Neural cell (in vitro differentiated cells): ENCODE measurements around the gene ARSI. TPM values are rescaled to one million over a fixed set of nuclear protein-coding genes. Genes with fewer than 3 reads are reported as not detected.

Source experiments
- H2AFZ ChIP-seq: fragments of 200-600, 300-800 bp; sonication (generic), shearing (Covaris generic); 2 replicates; pipeline ENCODE4 v1.6.0; 2014; ENCODE audit warnings: low read depth, mild to moderate bottlenecking, antibody characterized with exemption, low read length, moderate library complexity
- H3F3A ChIP-seq: fragments of 200-600 bp; shearing (Covaris generic); 2 replicates; pipeline ENCODE4 v1.6.1; 2016; ENCODE audit warnings: mild to moderate bottlenecking, moderate library complexity, mixed read lengths, antibody characterized with exemption, low read length; ENCODE audit not compliant: insufficient read depth, poor library complexity, severe bottlenecking
- H3K27ac ChIP-seq: fragments of 200-600, 300-800 bp; sonication (generic), shearing (Covaris generic); 2 replicates; pipeline ENCODE4 v1.5.1; 2014; ENCODE audit warnings: mild to moderate bottlenecking, low read length, moderate library complexity
- H3K27me3 ChIP-seq: fragments of 300-800, 200-600 bp; sonication (generic), shearing (Covaris generic); 2 replicates; pipeline ENCODE4 v1.6.0; 2014; ENCODE audit warnings: mild to moderate bottlenecking, low read depth, low read length, moderate library complexity; ENCODE audit not compliant: insufficient read depth
- H3K36me3 ChIP-seq: fragments of 300-800, 200-600 bp; sonication (generic), shearing (Covaris generic); 2 replicates; pipeline ENCODE4 v1.5.1; 2014; ENCODE audit warnings: mild to moderate bottlenecking, antibody characterized with exemption, low read length, moderate library complexity; ENCODE audit not compliant: insufficient read depth
- H3K4me2 ChIP-seq: fragments of 300-800, 200-600 bp; sonication (generic), shearing (Covaris generic); 2 replicates; pipeline ENCODE4 v1.6.0; 2014; ENCODE audit warnings: mild to moderate bottlenecking, low read length
- H3K4me3 ChIP-seq: fragments of 300-800, 200-600 bp; sonication (generic), shearing (Covaris generic); 2 replicates; pipeline ENCODE4 v1.5.1; 2014; ENCODE audit warnings: mild to moderate bottlenecking, low read length, moderate library complexity
- H3K79me2 ChIP-seq: fragments of 200-600 bp; shearing (Covaris generic); replicated peaks from 2 replicates; pipeline ENCODE4 v1.6.0; 2014; ENCODE audit warnings: mild to moderate bottlenecking, low read length, moderate library complexity; ENCODE audit not compliant: insufficient read depth
- H3K9ac ChIP-seq: fragments of 300-800, 200-600 bp; sonication (generic), shearing (Covaris generic); 2 replicates; pipeline ENCODE4 v1.6.1; 2016; ENCODE audit warnings: mild to moderate bottlenecking, low read length, mixed read lengths
- H3K9me2 ChIP-seq: fragments of 200-600 bp; shearing (Covaris generic); 2 replicates; pipeline ENCODE4 v1.6.1; 2016; ENCODE audit warnings: mild to moderate bottlenecking, low read length, mixed read lengths; ENCODE audit not compliant: insufficient read depth
- H3K9me3 ChIP-seq: fragments of 200-600, 300-800 bp; sonication (generic), shearing (Covaris generic); 2 replicates; pipeline ENCODE4 v1.6.1; 2016; ENCODE audit warnings: mild to moderate bottlenecking, mixed run types, low read length, moderate library complexity, mixed read lengths
- H4K20me1 ChIP-seq: fragments of 200-600 bp; shearing (Covaris generic); 2 replicates; pipeline ENCODE4 v1.6.1; 2016; ENCODE audit warnings: mild to moderate bottlenecking, mixed run types; ENCODE audit not compliant: insufficient read depth
- EP300 ChIP-seq: fragments of 450-650 bp; conservative IDR thresholded peaks from 2 replicates; pipeline ENCODE4 v1.6.1; 2014; ENCODE audit warnings: antibody characterized with exemption, mild to moderate bottlenecking, moderate library complexity; ENCODE audit not compliant: poor library complexity, severe bottlenecking
- EZH2 ChIP-seq: fragments of 200-600, 300-800 bp; shearing (Covaris generic), sonication (generic); IDR thresholded peaks from 2 replicates; pipeline ENCODE4 v1.6.1; 2014; ENCODE audit warnings: antibody characterized with exemption, low read length, borderline replicate concordance, mild to moderate bottlenecking; ENCODE audit not compliant: insufficient read depth, poor library complexity, severe bottlenecking
- MXI1 ChIP-seq: fragments of 450-650 bp; conservative IDR thresholded peaks from 2 replicates; pipeline ENCODE4 v1.6.1; 2014; ENCODE audit warnings: antibody characterized with exemption, mild to moderate bottlenecking; ENCODE audit not compliant: poor library complexity, severe bottlenecking
- POLR2AphosphoS5 ChIP-seq: IDR thresholded peaks from 2 replicates; pipeline ENCODE4 v1.6.1; 2012
- RAD21 ChIP-seq: fragments of 450-650 bp; conservative IDR thresholded peaks from 2 replicates; pipeline ENCODE4 v1.6.1; 2014; ENCODE audit warnings: antibody characterized with exemption, mild to moderate bottlenecking, moderate library complexity
- SMC3 ChIP-seq: fragments of 450-650 bp; conservative IDR thresholded peaks from 2 replicates; pipeline ENCODE4 v1.6.1; 2014; ENCODE audit warnings: antibody characterized with exemption, mild to moderate bottlenecking, moderate library complexity; ENCODE audit not compliant: poor library complexity
- TAF1 ChIP-seq: IDR thresholded peaks from 2 replicates; pipeline ENCODE4 v1.6.1; 2012; ENCODE audit warnings: low read depth
- polyA plus RNA-seq: library from polyadenylated mRNA; depleted of rRNA; stranded (reverse); fragments of >200 nt; gene quantifications from 2 replicates; pipeline ENCODE4 v1.2.3, GENCODE V29; 2014
- TF ChIP-seq, protein P1 (sequence below): IDR thresholded peaks from 2 replicates; pipeline ENCODE4 v1.6.1; 2012; ENCODE audit warnings: borderline replicate concordance
- TF ChIP-seq, protein P2 (sequence below): fragments of 450-650 bp; IDR thresholded peaks from 2 replicates; pipeline ENCODE4 v1.5.1; 2014; ENCODE audit warnings: antibody characterized with exemption, mild to moderate bottlenecking, moderate library complexity; ENCODE audit not compliant: poor library complexity, severe bottlenecking

Gene ARSI
- polyA plus RNA-seq, 1 donor from 2014 or later = not detected

DNA sequence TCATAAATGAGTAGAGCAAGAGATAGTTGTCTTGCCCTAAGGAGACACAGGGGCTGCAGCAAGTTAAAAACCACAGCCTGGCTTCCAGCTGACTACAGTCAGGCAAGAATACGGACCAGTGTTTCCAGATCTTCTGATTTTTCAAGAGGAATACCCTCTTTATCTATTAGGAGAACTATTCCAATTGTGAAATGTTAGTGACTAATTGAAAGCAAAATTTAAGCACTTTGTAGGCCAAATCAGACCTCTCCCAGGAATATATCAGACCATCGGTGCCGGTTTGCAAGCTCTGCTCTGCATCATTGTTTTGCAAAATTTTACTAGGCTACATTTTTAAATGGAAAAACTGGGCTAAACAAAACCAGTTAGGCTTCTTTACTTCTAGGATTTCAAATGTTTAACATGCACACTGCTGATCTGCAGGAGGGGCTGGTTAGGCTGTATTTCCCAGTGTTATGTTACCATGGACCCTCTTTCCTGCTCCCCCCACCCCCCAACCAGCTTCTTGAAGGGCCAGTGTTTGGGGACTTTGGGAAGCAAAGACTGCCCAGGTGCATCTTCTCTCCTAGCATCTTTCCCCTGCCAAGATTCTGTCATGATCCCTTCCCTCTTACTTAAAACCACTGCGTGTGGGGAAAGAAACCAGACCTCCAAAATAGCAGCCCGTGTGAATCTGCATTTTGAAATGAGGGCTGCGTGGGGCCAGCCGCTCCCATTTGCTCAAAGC, 1.1 kb upstream of the ARSI start:
- H3K36me3 ChIP-seq = no peaks in the 10 kb centered on the region
- TF ChIP-seq TAF1 (no peak), RAD21 (no peak)
- no peak overlapping the region for H3K9ac ChIP-seq
- no peaks in the 10 kb centered on the region for H3K9me3 ChIP-seq
- H3K9me2 ChIP-seq = no peaks in the 10 kb centered on the region
- peaks cover 29% of the 10 kb centered on the region for H3K27me3 ChIP-seq
- H2AFZ ChIP-seq = no peak overlapping the region
- H3K27ac ChIP-seq = no peak overlapping the region
- no peak overlapping the region for H3K4me3 ChIP-seq
- H3F3A ChIP-seq = no peaks in the 10 kb centered on the region
- no peaks in the 10 kb centered on the region for H3K79me2 ChIP-seq
- H3K4me2 ChIP-seq = no peak overlapping the region
- H4K20me1 ChIP-seq = no peaks in the 10 kb centered on the region

DNA sequence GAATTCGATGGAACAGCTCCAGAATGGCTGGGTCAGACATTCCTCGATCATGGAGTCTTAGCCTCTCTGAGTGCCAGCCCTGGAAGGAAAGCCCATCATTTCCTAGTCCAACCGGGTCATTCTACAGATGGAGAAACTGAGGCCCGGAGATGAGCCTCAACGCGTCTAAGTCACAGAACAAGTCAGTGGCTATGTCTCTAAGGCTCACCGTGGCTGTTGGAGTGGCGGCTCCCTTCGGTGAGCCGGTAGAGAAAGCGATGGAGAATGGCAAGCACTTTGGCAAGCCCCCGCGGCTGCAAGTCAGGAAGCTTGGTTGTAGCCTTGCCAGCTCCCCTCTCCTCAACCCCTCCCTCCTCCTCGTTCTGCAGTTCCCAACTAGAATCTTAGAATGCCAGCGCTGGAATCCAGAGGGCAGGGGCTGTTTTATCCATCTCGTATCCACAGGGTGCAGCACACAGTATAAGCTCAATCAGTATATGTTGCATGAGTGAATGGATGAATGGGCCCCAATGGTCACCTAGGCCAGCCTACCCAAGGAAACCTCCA, 438 bp upstream of the ARSI start:
- Histone ChIP-seq H3K36me3 (no peaks in the 10 kb centered on the region), H3K27me3 (peaks cover 29% of the 10 kb centered on the region), H4K20me1 (no peaks in the 10 kb centered on the region), H3F3A (no peaks in the 10 kb centered on the region), H3K9ac (no peak overlapping the region), H3K9me2 (no peaks in the 10 kb centered on the region), H3K4me3 (no peak overlapping the region), H3K9me3 (no peaks in the 10 kb centered on the region), H2AFZ (no peak overlapping the region), H3K27ac (no peak overlapping the region), H3K4me2 (no peak overlapping the region), H3K79me2 (no peaks in the 10 kb centered on the region)
- TF ChIP-seq SMC3 (no peak), EP300 (no peak), POLR2AphosphoS5 (no peak), TAF1 (no peak), MXI1 (no peak), EZH2 (no peak), RAD21 (no peak)
- TF ChIP-seq, protein P1, sequence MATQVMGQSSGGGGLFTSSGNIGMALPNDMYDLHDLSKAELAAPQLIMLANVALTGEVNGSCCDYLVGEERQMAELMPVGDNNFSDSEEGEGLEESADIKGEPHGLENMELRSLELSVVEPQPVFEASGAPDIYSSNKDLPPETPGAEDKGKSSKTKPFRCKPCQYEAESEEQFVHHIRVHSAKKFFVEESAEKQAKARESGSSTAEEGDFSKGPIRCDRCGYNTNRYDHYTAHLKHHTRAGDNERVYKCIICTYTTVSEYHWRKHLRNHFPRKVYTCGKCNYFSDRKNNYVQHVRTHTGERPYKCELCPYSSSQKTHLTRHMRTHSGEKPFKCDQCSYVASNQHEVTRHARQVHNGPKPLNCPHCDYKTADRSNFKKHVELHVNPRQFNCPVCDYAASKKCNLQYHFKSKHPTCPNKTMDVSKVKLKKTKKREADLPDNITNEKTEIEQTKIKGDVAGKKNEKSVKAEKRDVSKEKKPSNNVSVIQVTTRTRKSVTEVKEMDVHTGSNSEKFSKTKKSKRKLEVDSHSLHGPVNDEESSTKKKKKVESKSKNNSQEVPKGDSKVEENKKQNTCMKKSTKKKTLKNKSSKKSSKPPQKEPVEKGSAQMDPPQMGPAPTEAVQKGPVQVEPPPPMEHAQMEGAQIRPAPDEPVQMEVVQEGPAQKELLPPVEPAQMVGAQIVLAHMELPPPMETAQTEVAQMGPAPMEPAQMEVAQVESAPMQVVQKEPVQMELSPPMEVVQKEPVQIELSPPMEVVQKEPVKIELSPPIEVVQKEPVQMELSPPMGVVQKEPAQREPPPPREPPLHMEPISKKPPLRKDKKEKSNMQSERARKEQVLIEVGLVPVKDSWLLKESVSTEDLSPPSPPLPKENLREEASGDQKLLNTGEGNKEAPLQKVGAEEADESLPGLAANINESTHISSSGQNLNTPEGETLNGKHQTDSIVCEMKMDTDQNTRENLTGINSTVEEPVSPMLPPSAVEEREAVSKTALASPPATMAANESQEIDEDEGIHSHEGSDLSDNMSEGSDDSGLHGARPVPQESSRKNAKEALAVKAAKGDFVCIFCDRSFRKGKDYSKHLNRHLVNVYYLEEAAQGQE = no peak
- TF ChIP-seq, protein P2, sequence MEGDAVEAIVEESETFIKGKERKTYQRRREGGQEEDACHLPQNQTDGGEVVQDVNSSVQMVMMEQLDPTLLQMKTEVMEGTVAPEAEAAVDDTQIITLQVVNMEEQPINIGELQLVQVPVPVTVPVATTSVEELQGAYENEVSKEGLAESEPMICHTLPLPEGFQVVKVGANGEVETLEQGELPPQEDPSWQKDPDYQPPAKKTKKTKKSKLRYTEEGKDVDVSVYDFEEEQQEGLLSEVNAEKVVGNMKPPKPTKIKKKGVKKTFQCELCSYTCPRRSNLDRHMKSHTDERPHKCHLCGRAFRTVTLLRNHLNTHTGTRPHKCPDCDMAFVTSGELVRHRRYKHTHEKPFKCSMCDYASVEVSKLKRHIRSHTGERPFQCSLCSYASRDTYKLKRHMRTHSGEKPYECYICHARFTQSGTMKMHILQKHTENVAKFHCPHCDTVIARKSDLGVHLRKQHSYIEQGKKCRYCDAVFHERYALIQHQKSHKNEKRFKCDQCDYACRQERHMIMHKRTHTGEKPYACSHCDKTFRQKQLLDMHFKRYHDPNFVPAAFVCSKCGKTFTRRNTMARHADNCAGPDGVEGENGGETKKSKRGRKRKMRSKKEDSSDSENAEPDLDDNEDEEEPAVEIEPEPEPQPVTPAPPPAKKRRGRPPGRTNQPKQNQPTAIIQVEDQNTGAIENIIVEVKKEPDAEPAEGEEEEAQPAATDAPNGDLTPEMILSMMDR = no peak
